ENCODE results near the gene REC8. TPM values are rescaled to one million over a fixed set of nuclear protein-coding genes. Genes with fewer than 3 reads are reported as not detected.

REC8 gene
- total and polyA plus RNA-seq, 2 of the 13 experiments (the other 11 are each of a cell fraction or from before 2014, with no cell fraction given): 3.4 to 14.7 TPM

DNA sequence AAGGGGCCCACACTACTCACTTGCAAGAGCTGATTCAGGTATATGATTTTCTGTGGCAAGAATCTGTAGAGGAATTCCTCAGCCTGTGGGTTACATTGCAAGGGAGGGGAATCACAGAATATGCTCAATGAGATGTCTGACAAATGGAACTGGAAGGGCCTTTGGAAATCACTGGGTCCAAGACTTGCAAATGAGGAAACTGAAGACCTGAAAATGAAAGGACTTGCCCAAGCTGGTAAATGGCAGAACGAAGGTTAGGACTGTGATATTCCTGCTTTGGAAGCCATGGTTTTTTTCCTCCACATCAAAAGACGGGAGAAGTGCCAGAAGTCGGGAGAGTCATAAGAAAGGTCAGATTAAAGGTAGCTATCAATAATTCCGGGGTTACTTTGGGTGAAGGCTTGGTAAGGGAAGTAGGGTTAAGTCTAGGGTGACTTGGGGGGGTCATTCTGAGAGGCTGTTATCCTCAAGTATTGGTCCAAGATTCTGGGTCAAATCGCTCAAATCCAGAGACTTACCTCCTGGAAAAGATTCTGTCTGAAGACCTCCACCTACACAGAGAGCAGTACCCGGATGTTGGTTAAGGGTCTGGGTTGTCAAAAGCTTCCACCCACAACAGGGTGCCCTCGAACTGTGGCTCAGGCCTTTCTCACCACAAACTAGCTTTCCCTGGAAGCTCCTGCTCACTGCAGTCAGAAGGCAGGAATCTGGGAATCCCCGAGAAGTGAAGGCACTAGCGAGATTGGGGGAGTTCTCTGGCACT is 26.0 kb upstream of the REC8 start (continued):
- TF ChIP-seq ZNF331 (CRISPR knock-in tag; IDR thresholded peaks at IDR 0.05): no peak
- no peak for TF ChIP-seq SMC3 (IDR thresholded peaks at IDR 0.05; ENCODE audit: low read length)
- no peak for TF ChIP-seq RAD21 (CRISPR knock-in tag; IDR thresholded peaks at IDR 0.05)
- TF ChIP-seq, protein P1, sequence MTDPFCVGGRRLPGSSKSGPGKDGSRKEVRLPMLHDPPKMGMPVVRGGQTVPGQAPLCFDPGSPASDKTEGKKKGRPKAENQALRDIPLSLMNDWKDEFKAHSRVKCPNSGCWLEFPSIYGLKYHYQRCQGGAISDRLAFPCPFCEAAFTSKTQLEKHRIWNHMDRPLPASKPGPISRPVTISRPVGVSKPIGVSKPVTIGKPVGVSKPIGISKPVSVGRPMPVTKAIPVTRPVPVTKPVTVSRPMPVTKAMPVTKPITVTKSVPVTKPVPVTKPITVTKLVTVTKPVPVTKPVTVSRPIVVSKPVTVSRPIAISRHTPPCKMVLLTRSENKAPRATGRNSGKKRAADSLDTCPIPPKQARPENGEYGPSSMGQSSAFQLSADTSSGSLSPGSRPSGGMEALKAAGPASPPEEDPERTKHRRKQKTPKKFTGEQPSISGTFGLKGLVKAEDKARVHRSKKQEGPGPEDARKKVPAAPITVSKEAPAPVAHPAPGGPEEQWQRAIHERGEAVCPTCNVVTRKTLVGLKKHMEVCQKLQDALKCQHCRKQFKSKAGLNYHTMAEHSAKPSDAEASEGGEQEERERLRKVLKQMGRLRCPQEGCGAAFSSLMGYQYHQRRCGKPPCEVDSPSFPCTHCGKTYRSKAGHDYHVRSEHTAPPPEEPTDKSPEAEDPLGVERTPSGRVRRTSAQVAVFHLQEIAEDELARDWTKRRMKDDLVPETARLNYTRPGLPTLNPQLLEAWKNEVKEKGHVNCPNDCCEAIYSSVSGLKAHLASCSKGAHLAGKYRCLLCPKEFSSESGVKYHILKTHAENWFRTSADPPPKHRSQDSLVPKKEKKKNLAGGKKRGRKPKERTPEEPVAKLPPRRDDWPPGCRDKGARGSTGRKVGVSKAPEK (CRISPR knock-in tag; IDR thresholded peaks at IDR 0.05; ENCODE audit: borderline replicate concordance): no peak
- TF ChIP-seq ZNF619 (CRISPR knock-in tag; IDR thresholded peaks at IDR 0.05): no peak
- TF ChIP-seq ZNF674 (CRISPR knock-in tag; IDR thresholded peaks at IDR 0.05; ENCODE audit: low read depth): no peak
- no peak for TF ChIP-seq ZNF563 (CRISPR knock-in tag; IDR thresholded peaks at IDR 0.05)
- 0 out of 2 replicates have a peak, but pooled peaks have one; percentile 6 for TF ChIP-seq BRD4 (CRISPR knock-in tag; IDR thresholded peaks at IDR 0.05)
- no peak for TF ChIP-seq RBAK (CRISPR knock-in tag; IDR thresholded peaks at IDR 0.05)
- TF ChIP-seq MXD4 (CRISPR knock-in tag; IDR thresholded peaks at IDR 0.05): no peak
- TF ChIP-seq JDP2 (CRISPR knock-in tag; IDR thresholded peaks at IDR 0.05; ENCODE audit: borderline replicate concordance): no peak
- TF ChIP-seq BRCA1 (CRISPR knock-in tag; IDR thresholded peaks at IDR 0.05): peak; percentile 19; the same call in 1 of the 2 replicates
- peak; percentile 57; the same call in 1 of the 2 replicates for TF ChIP-seq NFE2L1 (CRISPR knock-in tag; IDR thresholded peaks at IDR 0.05; ENCODE audit: borderline replicate concordance)
- no peak for TF ChIP-seq CREM (IDR thresholded peaks at IDR 0.05)
- TF ChIP-seq CREM (CRISPR knock-in tag; IDR thresholded peaks at IDR 0.05): no peak
- TF ChIP-seq, protein P2, sequence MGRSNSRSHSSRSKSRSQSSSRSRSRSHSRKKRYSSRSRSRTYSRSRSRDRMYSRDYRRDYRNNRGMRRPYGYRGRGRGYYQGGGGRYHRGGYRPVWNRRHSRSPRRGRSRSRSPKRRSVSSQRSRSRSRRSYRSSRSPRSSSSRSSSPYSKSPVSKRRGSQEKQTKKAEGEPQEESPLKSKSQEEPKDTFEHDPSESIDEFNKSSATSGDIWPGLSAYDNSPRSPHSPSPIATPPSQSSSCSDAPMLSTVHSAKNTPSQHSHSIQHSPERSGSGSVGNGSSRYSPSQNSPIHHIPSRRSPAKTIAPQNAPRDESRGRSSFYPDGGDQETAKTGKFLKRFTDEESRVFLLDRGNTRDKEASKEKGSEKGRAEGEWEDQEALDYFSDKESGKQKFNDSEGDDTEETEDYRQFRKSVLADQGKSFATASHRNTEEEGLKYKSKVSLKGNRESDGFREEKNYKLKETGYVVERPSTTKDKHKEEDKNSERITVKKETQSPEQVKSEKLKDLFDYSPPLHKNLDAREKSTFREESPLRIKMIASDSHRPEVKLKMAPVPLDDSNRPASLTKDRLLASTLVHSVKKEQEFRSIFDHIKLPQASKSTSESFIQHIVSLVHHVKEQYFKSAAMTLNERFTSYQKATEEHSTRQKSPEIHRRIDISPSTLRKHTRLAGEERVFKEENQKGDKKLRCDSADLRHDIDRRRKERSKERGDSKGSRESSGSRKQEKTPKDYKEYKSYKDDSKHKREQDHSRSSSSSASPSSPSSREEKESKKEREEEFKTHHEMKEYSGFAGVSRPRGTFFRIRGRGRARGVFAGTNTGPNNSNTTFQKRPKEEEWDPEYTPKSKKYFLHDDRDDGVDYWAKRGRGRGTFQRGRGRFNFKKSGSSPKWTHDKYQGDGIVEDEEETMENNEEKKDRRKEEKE (IDR thresholded peaks at IDR 0.05): no peak
- no peak for TF ChIP-seq HNF4G (IDR thresholded peaks at IDR 0.05; ENCODE audit: borderline replicate concordance, low read depth, low read length)
- TF ChIP-seq HNF4G (CRISPR knock-in tag; IDR thresholded peaks at IDR 0.05; ENCODE audit: borderline replicate concordance, low read depth): no peak
- no peak for TF ChIP-seq BORCS8-MEF2B (CRISPR knock-in tag; IDR thresholded peaks at IDR 0.05)
- TF ChIP-seq ESRRA (CRISPR knock-in tag; IDR thresholded peaks at IDR 0.05; ENCODE audit: low read depth): no peak; the same call in 1 of the 2 replicates
- no peak for TF ChIP-seq SNRNP70 (IDR thresholded peaks at IDR 0.05; ENCODE audit: low read depth, low read length)
- TF ChIP-seq ZSCAN12 (CRISPR knock-in tag; IDR thresholded peaks at IDR 0.05): no peak
- TF ChIP-seq CAMTA2 (CRISPR knock-in tag; IDR thresholded peaks at IDR 0.05; ENCODE audit: borderline replicate concordance): peak; percentile 85; the same call in 1 of the 2 replicates
- TF ChIP-seq ATRX (CRISPR knock-in tag; IDR thresholded peaks at IDR 0.05; ENCODE audit: borderline replicate concordance): peak; percentile 90; the same call in 1 of the 2 replicates
- TF ChIP-seq ZNF354B (CRISPR knock-in tag; IDR thresholded peaks at IDR 0.05): peak; percentile 64; the same call in 1 of the 2 replicates

All from HepG2 (cell line).